HL-60 (cell line): Measurements from ENCODE around the gene IQCH.

Experiments used
- DNase-seq, 2 experiments: peaks; one replicate each; pipeline ENCODE4 v3.0.0-alpha.2; 2010 to 2020; ENCODE audit warnings: low read depth in 1 of 2, low spot score in 1 of 2
- H3K27ac ChIP-seq: fragments of 250-450 bp; sonication (Bioruptor Pico); replicated peaks from 2 replicates; pipeline ENCODE4 v1.5.1; 2020; ENCODE audit warnings: mild to moderate bottlenecking, moderate library complexity
- H3K27me3 ChIP-seq: fragments of 250-450 bp; sonication (Bioruptor Pico); 2 replicates; pipeline ENCODE4 v1.5.1; 2021; ENCODE audit warnings: mild to moderate bottlenecking, moderate library complexity; ENCODE audit not compliant: insufficient read depth, poor library complexity, severe bottlenecking
- H3K4me3 ChIP-seq: replicated peaks from 2 replicates; pipeline ENCODE4 v1.5.1; 2011; ENCODE audit warnings: mild to moderate bottlenecking, control low read depth, low read length; ENCODE audit not compliant: insufficient read depth
- CTCF ChIP-seq: IDR thresholded peaks from one replicate; pipeline ENCODE4 v1.5.1; 2011; ENCODE audit warnings: low read length, control low read depth, inconsistent platforms; ENCODE audit not compliant: insufficient read depth
- GABPA ChIP-seq: IDR thresholded peaks from 2 replicates; pipeline ENCODE4 v1.6.1; 2012; ENCODE audit warnings: low read depth
- POLR2AphosphoS5 ChIP-seq: IDR thresholded peaks from 2 replicates; pipeline ENCODE4 v1.6.1; 2012; ENCODE audit warnings: low read depth
- REST ChIP-seq: IDR thresholded peaks from 2 replicates; pipeline ENCODE4 v1.6.1; 2012; ENCODE audit warnings: low read depth; ENCODE audit not compliant: insufficient replicate concordance
- SPI1 ChIP-seq: IDR thresholded peaks from 2 replicates; pipeline ENCODE4 v1.6.1; 2012; ENCODE audit warnings: low read depth, mild to moderate bottlenecking, borderline replicate concordance

The IQCH gene

GRCh38 chr15:67533873-67534272, 279.3 kb downstream of the IQCH start:
- no peak for DNase-seq
- no peak overlapping the region for H3K4me3 ChIP-seq
- no peak overlapping the region for H3K27ac ChIP-seq
- no peaks in the 10 kb centered on the region for H3K27me3 ChIP-seq
- TF ChIP-seq REST, result no peak
- no peak for TF ChIP-seq GABPA
- TF ChIP-seq POLR2AphosphoS5, result no peak
- no peak for TF ChIP-seq SPI1
- no peak for TF ChIP-seq CTCF

GRCh38 chr15:67534360-67534759, 279.8 kb downstream of the IQCH start:
- no peak for TF ChIP-seq SPI1
- no peak for TF ChIP-seq REST
- no peak for DNase-seq
- H3K27ac ChIP-seq, result no peak overlapping the region
- no peaks in the 10 kb centered on the region for H3K27me3 ChIP-seq
- H3K4me3 ChIP-seq, result no peak overlapping the region

DNA sequence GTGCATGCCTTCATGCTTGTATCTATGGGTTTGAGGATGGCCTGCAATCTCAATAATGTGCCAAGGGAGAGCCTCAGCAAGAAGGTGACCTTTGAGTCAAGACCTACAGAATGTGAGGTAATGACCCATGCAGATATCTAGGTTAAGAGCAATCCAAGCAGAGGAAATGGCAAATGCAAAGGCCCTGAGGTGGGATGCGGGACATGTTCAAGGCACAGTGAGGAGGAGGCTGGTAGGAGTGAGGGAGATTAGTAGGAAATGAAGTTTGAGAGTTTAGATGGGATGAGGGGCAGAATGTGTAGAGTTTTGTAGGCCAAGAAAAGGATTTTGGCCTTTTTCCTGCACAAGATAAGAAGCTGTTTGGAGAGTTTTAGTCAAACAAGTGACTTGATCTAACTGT, 283.2 kb downstream of the IQCH start:
- Histone ChIP-seq H3K27me3 (no peaks in the 10 kb centered on the region), H3K27ac (no peak overlapping the region), H3K4me3 (no peak overlapping the region)
- no peak for TF ChIP-seq GABPA
- no peak for TF ChIP-seq CTCF
- TF ChIP-seq SPI1, result no peak
- no peak for TF ChIP-seq REST
- no peak for TF ChIP-seq POLR2AphosphoS5
- DNase-seq, result no peak
